GM18861 (cell line): ENCODE measurements around the gene HEPHL1.
A peak's percentile ranks its signal among the peaks of the same experiment; 100 is the strongest.

Source experiments
- ATAC-seq: cut with Tn5 transposase; IDR thresholded peaks from one replicate; pipeline ENCODE4 v1.9.1; 2021; ENCODE audit not compliant: unreplicated experiment

HEPHL1 gene

GRCh38 chr11:94129512-94130297, 108.6 kb downstream of the HEPHL1 start:
- no peak for ATAC-seq

- ATAC-seq: no peak
Observed at GRCh38 chr11:94130298-94131046, 109.3 kb downstream of the HEPHL1 start.

- ATAC-seq: no peak
Observed at GRCh38 chr11:94131047-94131717, 110.0 kb downstream of the HEPHL1 start.

GRCh38 chr11:94131718-94132115, 110.6 kb downstream of the HEPHL1 start:
- no peak for ATAC-seq

- ATAC-seq: no peak
Observed at GRCh38 chr11:94132152-94132558, 111.0 kb downstream of the HEPHL1 start.

GRCh38 chr11:94132823-94133408, 111.8 kb downstream of the HEPHL1 start:
- ATAC-seq: no peak

GRCh38 chr11:94133752-94134151, 112.6 kb downstream of the HEPHL1 start:
- no peak for ATAC-seq

- ATAC-seq: peak; percentile 53
Observed at GRCh38 chr11:94134651-94135512, 113.7 kb downstream of the HEPHL1 start.

- no peak for ATAC-seq
Observed at GRCh38 chr11:94139416-94139815, 118.3 kb downstream of the HEPHL1 start.

- ATAC-seq: no peak
Observed at GRCh38 chr11:94140154-94140655, 119.1 kb downstream of the HEPHL1 start.

GRCh38 chr11:94141511-94142307, 120.6 kb downstream of the HEPHL1 start:
- ATAC-seq: no peak

GRCh38 chr11:94142308-94143281, 121.4 kb downstream of the HEPHL1 start:
- no peak for ATAC-seq

GRCh38 chr11:94144216-94144615, 123.1 kb downstream of the HEPHL1 start:
- no peak for ATAC-seq

GRCh38 chr11:94144664-94145063, 123.5 kb downstream of the HEPHL1 start:
- ATAC-seq: no peak

GRCh38 chr11:94145431-94145830, 124.3 kb downstream of the HEPHL1 start:
- ATAC-seq: no peak

- ATAC-seq: no peak
Observed at GRCh38 chr11:94145916-94146315, 124.8 kb downstream of the HEPHL1 start.

GRCh38 chr11:94147433-94147845, 126.3 kb downstream of the HEPHL1 start:
- ATAC-seq: no peak

GRCh38 chr11:94148189-94148588, 127.0 kb downstream of the HEPHL1 start:
- ATAC-seq: no peak
